ENCODE measurements around the gene NLGN4X.

Gene NLGN4X

DNA sequence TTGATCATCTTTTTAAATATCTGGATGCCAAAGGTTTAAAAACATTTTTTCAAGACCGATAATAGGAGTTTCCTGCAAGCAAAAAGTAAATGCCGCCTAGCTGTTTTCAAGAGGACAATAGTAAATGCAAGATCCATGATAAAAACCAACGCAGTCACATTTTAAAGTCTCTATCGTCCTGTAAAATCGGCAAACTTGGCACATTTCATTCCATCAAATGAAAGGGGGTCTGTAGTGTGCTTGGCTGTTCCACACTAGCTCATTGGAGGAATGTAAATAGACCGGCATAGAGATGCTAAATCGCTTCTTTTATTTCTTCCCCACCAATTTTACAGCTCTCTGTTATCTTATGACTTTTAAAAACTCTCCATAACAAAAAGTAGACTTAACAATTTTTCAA lies 202.2 kb downstream of the NLGN4X start:
- H3K4me3 ChIP-seq (replicated peaks; ENCODE audit: low read depth, low read length), result no peak overlapping the region
- DNase-seq (ENCODE audit: extremely low read depth, low read depth), result no peak
- TF ChIP-seq, protein P1, sequence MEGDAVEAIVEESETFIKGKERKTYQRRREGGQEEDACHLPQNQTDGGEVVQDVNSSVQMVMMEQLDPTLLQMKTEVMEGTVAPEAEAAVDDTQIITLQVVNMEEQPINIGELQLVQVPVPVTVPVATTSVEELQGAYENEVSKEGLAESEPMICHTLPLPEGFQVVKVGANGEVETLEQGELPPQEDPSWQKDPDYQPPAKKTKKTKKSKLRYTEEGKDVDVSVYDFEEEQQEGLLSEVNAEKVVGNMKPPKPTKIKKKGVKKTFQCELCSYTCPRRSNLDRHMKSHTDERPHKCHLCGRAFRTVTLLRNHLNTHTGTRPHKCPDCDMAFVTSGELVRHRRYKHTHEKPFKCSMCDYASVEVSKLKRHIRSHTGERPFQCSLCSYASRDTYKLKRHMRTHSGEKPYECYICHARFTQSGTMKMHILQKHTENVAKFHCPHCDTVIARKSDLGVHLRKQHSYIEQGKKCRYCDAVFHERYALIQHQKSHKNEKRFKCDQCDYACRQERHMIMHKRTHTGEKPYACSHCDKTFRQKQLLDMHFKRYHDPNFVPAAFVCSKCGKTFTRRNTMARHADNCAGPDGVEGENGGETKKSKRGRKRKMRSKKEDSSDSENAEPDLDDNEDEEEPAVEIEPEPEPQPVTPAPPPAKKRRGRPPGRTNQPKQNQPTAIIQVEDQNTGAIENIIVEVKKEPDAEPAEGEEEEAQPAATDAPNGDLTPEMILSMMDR (IDR thresholded peaks at IDR 0.05; ENCODE audit: low read depth, low read length, missing control alignments), result no peak

DNA sequence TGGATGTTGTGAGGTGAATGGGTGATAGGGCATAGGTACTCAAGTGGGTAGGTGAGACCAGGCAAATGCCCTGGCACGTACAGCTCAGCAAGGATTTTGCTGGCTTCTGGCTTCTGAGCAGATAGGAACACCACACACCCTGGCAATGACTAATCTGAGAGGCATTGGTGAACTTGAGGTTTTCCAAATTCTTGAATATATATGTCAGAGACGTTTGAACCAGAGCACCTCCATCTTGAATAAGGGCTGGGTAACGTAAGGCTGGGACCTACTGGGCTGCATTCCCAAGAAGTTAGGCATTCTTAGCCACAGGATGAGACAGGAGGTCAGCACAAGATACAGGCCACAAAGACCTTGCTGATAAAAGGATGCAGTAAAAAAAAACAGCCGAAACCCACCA lies 204.5 kb downstream of the NLGN4X start:
- TF ChIP-seq, protein P1 (IDR thresholded peaks at IDR 0.05; ENCODE audit: low read depth, low read length, missing control alignments), result no peak
- H3K4me3 ChIP-seq (replicated peaks; ENCODE audit: low read depth, low read length), result no peak overlapping the region
- no peak for DNase-seq (ENCODE audit: extremely low read depth, low read depth)

DNA sequence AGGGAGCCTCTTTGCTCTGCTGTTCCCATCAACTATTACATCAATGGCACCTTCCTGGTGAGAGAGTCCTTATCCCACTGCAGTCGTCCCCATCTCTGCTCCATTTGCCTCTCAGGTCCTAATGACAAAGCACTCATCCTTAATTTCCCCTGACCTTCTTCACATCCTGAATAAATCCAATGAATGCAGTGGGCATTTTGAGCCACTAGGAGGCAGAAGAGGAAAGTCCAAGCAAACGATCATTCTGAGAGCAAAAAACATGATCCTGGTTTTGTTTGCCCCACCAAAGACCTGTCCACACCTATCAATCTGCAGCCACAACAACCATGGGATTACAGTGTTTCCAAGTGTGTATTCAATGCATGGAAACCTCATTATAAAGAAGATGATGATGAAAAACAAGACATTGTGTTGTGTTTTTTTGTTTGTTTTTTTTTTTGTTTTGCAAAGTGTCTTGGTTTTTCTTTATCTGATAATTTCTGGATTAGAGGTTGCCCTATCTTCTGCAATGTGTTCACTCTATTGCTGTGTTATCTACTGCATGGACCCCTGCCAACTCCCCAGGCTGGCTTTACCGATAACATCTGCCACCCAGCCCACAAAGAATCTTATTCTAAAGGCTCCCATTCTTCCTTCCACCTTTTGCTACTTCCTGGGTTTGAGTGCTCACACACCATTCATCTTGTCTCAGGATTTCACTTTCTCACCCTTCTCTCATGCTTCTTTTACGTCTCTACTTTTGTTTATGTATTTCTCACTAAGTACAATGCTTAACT lies 207.2 kb downstream of the NLGN4X start:
- H3K4me3 ChIP-seq (replicated peaks; ENCODE audit: low read depth, low read length), result no peak overlapping the region
- DNase-seq (ENCODE audit: extremely low read depth, low read depth), result no peak
- TF ChIP-seq, protein P1 (IDR thresholded peaks at IDR 0.05; ENCODE audit: low read depth, low read length, missing control alignments), result peak; percentile 28

DNA sequence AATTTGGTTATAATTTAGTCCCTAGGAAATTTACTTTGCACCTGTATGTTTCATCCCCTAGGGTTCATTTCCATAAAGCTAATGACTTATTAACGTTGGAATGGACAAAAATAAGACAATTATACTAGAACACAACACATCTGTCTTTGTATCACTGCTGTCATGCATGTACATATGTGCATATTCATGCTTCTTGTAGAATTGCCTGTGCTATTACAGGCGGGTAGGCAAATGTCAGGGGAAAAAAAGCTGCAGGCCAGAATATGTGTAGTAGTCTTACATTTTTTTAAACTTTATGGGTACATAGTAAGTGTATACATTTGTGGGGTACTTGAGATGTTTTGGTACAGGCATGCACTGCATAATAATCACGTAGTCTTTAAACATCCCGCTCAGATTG lies 209.6 kb downstream of the NLGN4X start:
- TF ChIP-seq, protein P1 (IDR thresholded peaks at IDR 0.05; ENCODE audit: low read depth, low read length, missing control alignments), result no peak
- H3K4me3 ChIP-seq (replicated peaks; ENCODE audit: low read depth, low read length), result no peak overlapping the region
- DNase-seq (ENCODE audit: extremely low read depth, low read depth), result no peak

DNA sequence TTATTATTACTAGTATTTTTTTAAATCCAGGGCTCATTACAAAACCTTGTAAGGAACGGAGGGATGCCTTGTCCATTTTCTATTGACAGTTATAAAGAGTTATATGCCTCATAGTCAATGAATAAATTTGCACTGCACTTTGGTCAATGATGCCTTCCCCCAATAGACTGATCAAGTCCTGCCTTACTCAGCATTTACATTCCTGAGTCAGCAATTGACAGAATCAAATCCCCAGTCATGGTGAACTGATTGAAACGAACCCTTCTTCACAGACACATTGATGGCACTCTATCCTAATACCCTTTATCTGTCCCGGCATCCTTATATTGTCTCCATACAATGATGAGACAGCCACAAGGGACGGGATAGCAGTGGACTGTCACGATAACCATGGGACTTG lies 213.2 kb downstream of the NLGN4X start:
- no peak overlapping the region for H3K4me3 ChIP-seq (replicated peaks; ENCODE audit: low read depth, low read length)
- DNase-seq (ENCODE audit: extremely low read depth, low read depth), result no peak
- TF ChIP-seq, protein P1 (IDR thresholded peaks at IDR 0.05; ENCODE audit: low read depth, low read length, missing control alignments), result no peak

DNA sequence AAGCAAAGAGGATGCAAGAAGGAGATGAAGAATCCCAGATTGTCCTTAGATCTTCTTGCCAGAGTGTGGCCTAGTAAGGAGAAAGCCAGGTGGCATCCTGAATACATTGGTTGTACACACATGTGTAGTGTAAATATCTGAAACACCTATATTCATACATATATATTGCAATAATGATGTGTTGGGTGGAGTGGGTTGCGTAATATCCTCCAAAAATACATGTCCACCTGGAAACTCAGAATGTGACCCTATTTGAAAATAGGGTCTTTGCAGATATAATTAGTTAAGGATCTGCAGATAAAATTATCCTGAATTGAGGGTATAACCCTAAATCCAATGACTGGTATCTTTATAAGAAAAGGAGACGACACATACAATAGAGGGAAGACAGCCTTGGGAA lies 216.3 kb downstream of the NLGN4X start:
- no peak overlapping the region for H3K4me3 ChIP-seq (replicated peaks; ENCODE audit: low read depth, low read length)
- no peak for DNase-seq (ENCODE audit: extremely low read depth, low read depth)
- TF ChIP-seq, protein P1 (IDR thresholded peaks at IDR 0.05; ENCODE audit: low read depth, low read length, missing control alignments), result no peak

DNA sequence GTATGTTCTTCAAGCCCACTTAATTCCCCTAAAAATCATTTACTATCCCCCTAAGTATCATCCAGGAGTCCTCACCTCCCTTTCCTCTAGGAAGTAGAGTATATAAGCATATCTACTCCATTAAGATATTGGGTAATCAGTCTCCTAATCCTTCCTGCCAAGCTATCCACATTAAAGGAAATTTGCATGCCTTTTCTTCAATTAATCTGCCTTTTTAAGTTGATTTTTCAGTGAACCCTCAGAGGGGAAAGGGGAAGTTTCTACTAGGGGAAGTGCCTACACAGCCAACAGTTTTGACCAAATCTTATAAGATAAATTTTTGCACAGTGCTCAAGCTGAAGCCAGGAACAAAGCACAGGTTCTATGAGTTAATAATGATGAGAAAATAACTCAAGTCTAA lies 222.8 kb downstream of the NLGN4X start:
- H3K4me3 ChIP-seq (replicated peaks; ENCODE audit: low read depth, low read length), result no peak overlapping the region
- TF ChIP-seq, protein P1 (IDR thresholded peaks at IDR 0.05; ENCODE audit: low read depth, low read length, missing control alignments), result no peak

More for the DNA sequence above, 222.8 kb downstream of the NLGN4X start:
- DNase-seq (ENCODE audit: extremely low read depth, low read depth), result no peak
